Measurements from ENCODE around the gene WDCP. TPM values are rescaled to one million over a fixed set of nuclear protein-coding genes. Genes with fewer than 3 reads are reported as not detected.

WDCP gene
- total and polyA plus RNA-seq, 7 experiments from 2014 or later: 3.9 to 22.1 (median 9.4) TPM

- Mint-ChIP-seq H3K4me1 (peaks cover 0 to 10% (median 3%) of the 10 kb centered on the region in 7 donors), H3K9me3 (no peaks in the 10 kb centered on the region), H3K4me3 (peak overlapping the region in 1 of 10 donors; percentile 33), H3K36me3 (peaks cover 0 to 8% (median 0%) of the 10 kb centered on the region in 5 donors), H3K27me3 (peaks cover 32 to 48% (median 38%) of the 10 kb centered on the region in 5 donors), H3K27ac (no peak overlapping the region)
- ATAC-seq (peak; percentile 31), DNase-seq (no peak)
- Histone ChIP-seq H3K4me1 (ENCODE audit: control insufficient read depth in 2 of 2, insufficient read depth in 2 of 2, low read length in 2 of 2) (no peaks in the 10 kb centered on the region), H3K9me3 (ENCODE audit: control insufficient read depth in 2 of 3, low read length in 3 of 3) (no peaks in the 10 kb centered on the region), H3K36me3 (ENCODE audit: control insufficient read depth in 2 of 3, insufficient read depth in 3 of 3, low read length in 3 of 3) (no peaks in the 10 kb centered on the region), H3K4me3 (ENCODE audit: low read length) (no peak overlapping the region), H3K27ac (ENCODE audit: low read depth, low read length) (no peak overlapping the region), H3K27me3 (ENCODE audit: control insufficient read depth in 2 of 2, insufficient read depth in 2 of 2, low read length in 2 of 2) (peaks cover 0 to 9% of the 10 kb centered on the region in 2 donors)
- ChIA-PET CTCF (no interaction called here), POLR2A (no interaction called here)
- intact Hi-C loops (cut with micrococcal nuclease): no loop called here
Observed at GRCh38 chr2:24010477-24011249, 36.5 kb downstream of the WDCP start.

GRCh38 chr2:24009680-24010476 is 37.3 kb downstream of the WDCP start, which contains the start of gene MFSD2B:
Gene MFSD2B, plus strand, starts transcription at chr2:24010085. Its CDS starts 12 bp downstream, at chr2:24010097.
- no peaks in the 10 kb centered on the region for H3K36me3 ChIP-seq (ENCODE audit: control insufficient read depth in 2 of 3, insufficient read depth in 3 of 3, low read length in 3 of 3)
- Mint-ChIP-seq H3K9me3 (no peaks in the 10 kb centered on the region), H3K4me3 (peak within 1 kb of the TSS in 1 of 10 donors; percentile 33), H3K4me1 (peaks cover 0 to 10% (median 3%) of the 10 kb centered on the region in 7 donors), H3K36me3 (peaks cover 0 to 8% (median 0%) of the 10 kb centered on the region in 5 donors), H3K27ac (no peak within 1 kb of the TSS), H3K27me3 (peaks cover 32 to 48% (median 38%) of the 10 kb centered on the region in 5 donors)
- POLR2A ChIA-PET: no interaction called here
- DNase-seq (no peak), ATAC-seq (peak; percentile 42)
- H3K9me3 ChIP-seq (ENCODE audit: control insufficient read depth in 2 of 3, low read length in 3 of 3): no peaks in the 10 kb centered on the region
- H3K4me3 ChIP-seq (ENCODE audit: low read length): no peak within 1 kb of the TSS
- no peak within 1 kb of the TSS for H3K27ac ChIP-seq (ENCODE audit: low read depth, low read length)
- intact Hi-C loops (cut with micrococcal nuclease): no loop called here
- CTCF ChIA-PET: no interaction called here
- H3K27me3 ChIP-seq (ENCODE audit: control insufficient read depth in 2 of 2, insufficient read depth in 2 of 2, low read length in 2 of 2): peaks cover 0 to 9% of the 10 kb centered on the region in 2 donors
- H3K4me1 ChIP-seq (ENCODE audit: control insufficient read depth in 2 of 2, insufficient read depth in 2 of 2, low read length in 2 of 2): no peaks in the 10 kb centered on the region

GRCh38 chr2:24009367-24009679 is 37.9 kb downstream of the WDCP start:
- H3K36me3 ChIP-seq (ENCODE audit: control insufficient read depth in 2 of 3, insufficient read depth in 3 of 3, low read length in 3 of 3): no peaks in the 10 kb centered on the region
- H3K4me1 ChIP-seq (ENCODE audit: control insufficient read depth in 2 of 2, insufficient read depth in 2 of 2, low read length in 2 of 2): no peaks in the 10 kb centered on the region
- DNase-seq (no peak), ATAC-seq (no peak)
- peaks cover 0 to 5% (median 0%) of the 10 kb centered on the region in 5 donors for H3K36me3 Mint-ChIP-seq
- peaks cover 0 to 9% of the 10 kb centered on the region in 2 donors for H3K27me3 ChIP-seq (ENCODE audit: control insufficient read depth in 2 of 2, insufficient read depth in 2 of 2, low read length in 2 of 2)
- H3K9me3 Mint-ChIP-seq: no peaks in the 10 kb centered on the region
- H3K4me1 Mint-ChIP-seq: peaks cover 0 to 10% (median 3%) of the 10 kb centered on the region in 7 donors
- H3K9me3 ChIP-seq (ENCODE audit: control insufficient read depth in 2 of 3, low read length in 3 of 3): no peaks in the 10 kb centered on the region
- no peak overlapping the region for H3K27ac Mint-ChIP-seq
- H3K4me3 Mint-ChIP-seq: peak overlapping the region in 1 of 10 donors; percentile 15
- no peak overlapping the region for H3K4me3 ChIP-seq (ENCODE audit: low read length)
- CTCF ChIA-PET: no interaction called here
- peaks cover 28 to 48% (median 36%) of the 10 kb centered on the region in 5 donors for H3K27me3 Mint-ChIP-seq
- H3K27ac ChIP-seq (ENCODE audit: low read depth, low read length): no peak overlapping the region
- POLR2A ChIA-PET: no interaction called here
- intact Hi-C loops (cut with micrococcal nuclease): no loop called here

GRCh38 chr2:24008672-24009366 is 38.4 kb downstream of the WDCP start:
- Mint-ChIP-seq H3K9me3 (no peaks in the 10 kb centered on the region), H3K4me3 (peak overlapping the region in 2 of 10 donors; percentile 0 to 15), H3K36me3 (peaks cover 0 to 4% (median 0%) of the 10 kb centered on the region in 5 donors), H3K27ac (no peak overlapping the region), H3K27me3 (peaks cover 27 to 48% (median 36%) of the 10 kb centered on the region in 5 donors), H3K4me1 (peaks cover 0 to 10% (median 3%) of the 10 kb centered on the region in 7 donors)
- CTCF ChIA-PET: no interaction called here
- no peak overlapping the region for H3K27ac ChIP-seq (ENCODE audit: low read depth, low read length)
- no peak for DNase-seq
- intact Hi-C loops (cut with micrococcal nuclease): no loop called here
- H3K9me3 ChIP-seq (ENCODE audit: control insufficient read depth in 2 of 3, low read length in 3 of 3): no peaks in the 10 kb centered on the region
- no peaks in the 10 kb centered on the region for H3K4me1 ChIP-seq (ENCODE audit: control insufficient read depth in 2 of 2, insufficient read depth in 2 of 2, low read length in 2 of 2)
- H3K36me3 ChIP-seq (ENCODE audit: control insufficient read depth in 2 of 3, insufficient read depth in 3 of 3, low read length in 3 of 3): no peaks in the 10 kb centered on the region
- no peak for ATAC-seq
- H3K4me3 ChIP-seq (ENCODE audit: low read length): no peak overlapping the region
- peaks cover 0 to 9% of the 10 kb centered on the region in 2 donors for H3K27me3 ChIP-seq (ENCODE audit: control insufficient read depth in 2 of 2, insufficient read depth in 2 of 2, low read length in 2 of 2)
- POLR2A ChIA-PET: no interaction called here

DNA sequence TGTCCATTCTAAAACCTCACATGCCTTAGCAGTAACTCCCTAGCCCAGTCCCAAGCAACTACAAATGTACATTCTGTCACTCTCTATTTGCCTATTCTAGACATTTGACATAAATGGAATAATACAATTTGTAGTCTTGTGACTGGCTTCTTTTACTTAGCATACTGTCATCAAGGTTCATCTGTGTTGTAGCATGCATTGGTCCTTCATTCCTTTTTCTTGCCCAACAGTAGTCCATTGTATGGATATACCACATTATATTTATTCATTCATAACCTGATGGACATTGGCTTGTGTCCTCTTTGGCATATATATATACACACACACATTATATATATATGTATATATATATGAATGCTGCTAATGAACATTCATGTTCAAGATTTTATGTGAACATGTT is 39.5 kb downstream of the WDCP start:
- Mint-ChIP-seq H3K4me3 (no peak overlapping the region), H3K27ac (no peak overlapping the region), H3K36me3 (peaks cover 0 to 5% (median 0%) of the 10 kb centered on the region in 5 donors), H3K4me1 (peaks cover 0 to 10% (median 3%) of the 10 kb centered on the region in 7 donors), H3K9me3 (no peaks in the 10 kb centered on the region), H3K27me3 (peaks cover 26 to 39% (median 33%) of the 10 kb centered on the region in 5 donors)
- Histone ChIP-seq H3K9me3 (ENCODE audit: control insufficient read depth in 2 of 3, low read length in 3 of 3) (no peaks in the 10 kb centered on the region), H3K4me1 (ENCODE audit: control insufficient read depth in 2 of 2, insufficient read depth in 2 of 2, low read length in 2 of 2) (no peaks in the 10 kb centered on the region), H3K27ac (ENCODE audit: low read depth, low read length) (no peak overlapping the region), H3K36me3 (ENCODE audit: control insufficient read depth in 2 of 3, insufficient read depth in 3 of 3, low read length in 3 of 3) (peaks cover 0 to 3% (median 0%) of the 10 kb centered on the region in 3 experiments), H3K4me3 (ENCODE audit: low read length) (no peak overlapping the region), H3K27me3 (ENCODE audit: control insufficient read depth in 2 of 2, insufficient read depth in 2 of 2, low read length in 2 of 2) (peaks cover 0 to 9% of the 10 kb centered on the region in 2 donors)
- no peak for ATAC-seq
- CTCF ChIA-PET: no interaction called here
- POLR2A ChIA-PET: interaction anchor here (1.0 kb wide), 1 partner anchor 82 kb away, joined by 3 read pairs; no protein-coding TSS in a partner anchor
- DNase-seq: no peak
- intact Hi-C loops (cut with micrococcal nuclease): no loop called here

GRCh38 chr2:23994567-23994966 is 52.6 kb downstream of the WDCP start:
- H3K27ac ChIP-seq (ENCODE audit: low read depth, low read length): no peak overlapping the region
- no peaks in the 10 kb centered on the region for H3K27me3 ChIP-seq (ENCODE audit: control insufficient read depth in 2 of 2, insufficient read depth in 2 of 2, low read length in 2 of 2)
- no peak overlapping the region for H3K27ac Mint-ChIP-seq
- peaks cover 0 to 6% (median 0%) of the 10 kb centered on the region in 3 experiments for H3K36me3 ChIP-seq (ENCODE audit: control insufficient read depth in 2 of 3, insufficient read depth in 3 of 3, low read length in 3 of 3)
- H3K4me3 Mint-ChIP-seq: no peak overlapping the region
- ChIA-PET POLR2A (interaction anchor here (0.6 kb wide), 1 partner anchor 13 kb away, joined by 4 read pairs; no protein-coding TSS in a partner anchor), CTCF (no interaction called here)
- no peak overlapping the region for H3K4me3 ChIP-seq (ENCODE audit: low read length)
- H3K9me3 Mint-ChIP-seq: no peaks in the 10 kb centered on the region
- ATAC-seq: no peak
- H3K36me3 Mint-ChIP-seq: peaks cover 0 to 22% (median 5%) of the 10 kb centered on the region in 5 donors
- H3K4me1 Mint-ChIP-seq: no peaks in the 10 kb centered on the region
- H3K9me3 ChIP-seq (ENCODE audit: control insufficient read depth in 2 of 3, low read length in 3 of 3): no peaks in the 10 kb centered on the region
- intact Hi-C loops (cut with micrococcal nuclease): no loop called here
- H3K4me1 ChIP-seq (ENCODE audit: control insufficient read depth in 2 of 2, insufficient read depth in 2 of 2, low read length in 2 of 2): no peaks in the 10 kb centered on the region
- H3K27me3 Mint-ChIP-seq: no peaks in the 10 kb centered on the region
- no peak for DNase-seq
